HG03280 (cell line): ENCODE data around the gene HIVEP3.
A peak's percentile ranks its signal among the peaks of the same experiment; 100 is the strongest.

Experiments
- ATAC-seq: cut with Tn5 transposase; IDR thresholded peaks from one replicate; pipeline ENCODE4 v1.9.1; 2021; ENCODE audit warnings: mild to moderate bottlenecking, moderate library complexity; ENCODE audit not compliant: unreplicated experiment

The HIVEP3 gene

DNA sequence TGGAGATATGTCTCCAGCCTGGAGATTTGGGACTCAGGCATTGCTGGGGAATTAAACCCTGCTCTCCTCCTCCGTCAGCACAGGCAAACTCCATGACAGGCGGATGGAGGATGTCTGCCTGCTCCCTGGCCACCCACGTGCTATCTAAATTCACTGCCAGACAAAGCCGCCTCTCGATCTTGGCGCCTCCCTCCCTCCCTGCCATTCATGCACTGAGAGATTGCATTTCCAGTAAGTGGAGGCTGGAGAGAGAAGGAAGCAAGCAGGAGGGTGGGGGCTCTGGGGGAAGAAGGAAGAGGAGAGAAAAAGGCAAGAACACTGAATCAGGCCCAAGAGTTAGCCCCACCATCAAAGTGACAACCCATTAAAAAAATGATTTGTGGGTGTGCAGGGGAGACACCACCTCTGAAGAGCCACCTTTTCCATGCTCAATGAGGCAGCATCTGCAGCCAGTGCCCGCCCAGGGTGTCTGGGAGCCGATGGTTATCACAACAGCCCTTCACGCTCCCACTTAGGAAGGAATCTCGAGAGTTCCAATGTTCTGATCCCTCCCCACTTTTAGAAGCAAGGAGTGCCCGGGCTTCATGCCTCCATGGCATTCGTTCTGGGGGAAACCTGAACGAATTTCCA, 183.0 kb downstream of the HIVEP3 start:
- ATAC-seq, result no peak

DNA sequence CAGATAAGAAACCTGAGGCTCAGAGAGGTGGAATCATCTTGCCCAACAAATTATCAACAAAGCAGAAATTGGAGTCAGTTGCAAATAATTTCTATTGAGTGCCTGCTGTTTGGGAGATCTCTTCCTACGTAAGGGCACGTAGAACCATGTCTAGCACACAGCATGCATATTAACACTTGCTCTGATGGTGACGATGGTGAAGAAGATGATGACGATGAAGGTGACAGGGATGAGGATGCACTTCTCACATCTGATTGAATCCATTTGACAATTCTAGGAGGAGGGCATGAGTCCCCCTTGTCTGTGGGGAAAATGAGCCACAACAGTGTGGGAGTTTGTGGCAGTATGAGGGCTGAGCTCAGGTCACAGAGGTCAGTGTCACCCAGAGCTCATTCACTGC, 183.6 kb downstream of the HIVEP3 start:
- no peak for ATAC-seq

DNA sequence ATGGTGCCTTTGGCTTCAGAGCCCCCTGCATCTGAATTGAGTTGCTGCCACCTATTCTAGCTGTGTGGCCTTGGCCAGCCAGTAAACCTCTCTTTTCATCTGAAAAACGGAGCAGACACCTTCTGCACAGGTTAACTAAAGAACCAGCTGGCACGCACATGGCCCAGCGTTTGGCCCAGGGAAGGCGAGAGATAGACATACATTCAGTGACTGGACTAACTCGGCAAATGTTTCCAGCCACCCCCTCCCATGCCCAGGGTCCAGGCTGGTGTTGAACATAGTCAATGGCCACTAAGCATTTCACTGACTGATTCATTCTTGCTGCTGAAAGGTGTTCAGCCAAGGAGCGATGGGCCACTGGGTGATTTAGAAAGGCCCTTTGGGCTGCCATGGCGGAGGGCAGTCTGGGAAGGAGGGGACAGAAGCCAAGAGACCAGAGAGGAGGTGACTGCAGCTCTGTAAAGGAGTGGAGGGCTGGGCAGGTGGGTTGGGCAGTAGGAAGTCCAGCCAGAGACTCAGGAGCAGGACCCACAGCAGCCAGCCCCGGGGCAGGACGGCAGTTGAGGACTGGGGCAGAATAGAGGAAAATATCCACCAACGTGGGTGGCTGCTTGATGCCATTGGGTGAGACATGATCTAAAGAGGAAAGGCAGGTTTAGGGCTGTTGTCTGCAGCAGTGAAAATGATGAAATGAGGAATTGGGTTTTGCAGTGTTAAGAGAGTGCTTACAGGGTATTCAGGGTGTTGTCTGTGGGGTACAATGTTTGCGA, 184.3 kb downstream of the HIVEP3 start:
- no peak for ATAC-seq

DNA sequence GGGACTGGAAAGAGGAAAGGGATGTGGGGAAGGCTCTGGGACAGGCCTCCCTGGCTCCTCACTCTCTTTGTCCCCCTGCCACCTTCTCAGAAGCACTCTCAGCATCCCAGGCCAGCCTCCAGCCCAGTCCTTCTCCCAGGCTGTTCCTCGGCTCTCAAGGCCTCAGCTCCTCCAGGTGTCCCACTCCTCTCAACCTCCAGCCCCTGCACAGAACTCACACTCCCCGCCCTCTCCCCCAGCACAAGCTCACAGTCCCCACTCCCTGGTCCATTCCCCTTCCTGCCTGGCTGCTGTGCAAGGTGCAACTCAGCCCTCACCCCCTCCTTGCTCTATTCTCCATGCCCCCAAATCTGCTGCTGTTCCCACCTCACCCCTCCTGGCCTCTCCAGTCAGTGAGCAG, 185.0 kb downstream of the HIVEP3 start:
- ATAC-seq, result no peak

DNA sequence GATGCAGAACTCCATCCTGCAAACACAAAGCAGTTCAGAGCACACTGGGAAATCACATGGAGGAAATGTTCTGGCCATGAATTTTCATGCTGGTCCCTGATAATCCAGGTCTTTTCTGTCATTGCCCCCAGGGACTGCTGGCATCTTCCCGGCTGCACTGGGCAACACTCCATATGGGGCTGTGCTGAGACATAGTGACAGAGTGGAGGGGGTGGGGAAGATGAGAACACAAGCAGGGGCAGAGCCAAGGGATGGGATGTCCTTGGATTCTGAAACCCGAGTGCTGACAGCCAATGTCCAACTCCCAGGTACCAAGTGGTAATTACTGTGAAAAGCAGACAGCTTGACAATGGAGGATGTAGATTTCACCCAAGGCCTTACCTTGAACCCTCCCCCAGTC, 185.7 kb downstream of the HIVEP3 start:
- no peak for ATAC-seq

DNA sequence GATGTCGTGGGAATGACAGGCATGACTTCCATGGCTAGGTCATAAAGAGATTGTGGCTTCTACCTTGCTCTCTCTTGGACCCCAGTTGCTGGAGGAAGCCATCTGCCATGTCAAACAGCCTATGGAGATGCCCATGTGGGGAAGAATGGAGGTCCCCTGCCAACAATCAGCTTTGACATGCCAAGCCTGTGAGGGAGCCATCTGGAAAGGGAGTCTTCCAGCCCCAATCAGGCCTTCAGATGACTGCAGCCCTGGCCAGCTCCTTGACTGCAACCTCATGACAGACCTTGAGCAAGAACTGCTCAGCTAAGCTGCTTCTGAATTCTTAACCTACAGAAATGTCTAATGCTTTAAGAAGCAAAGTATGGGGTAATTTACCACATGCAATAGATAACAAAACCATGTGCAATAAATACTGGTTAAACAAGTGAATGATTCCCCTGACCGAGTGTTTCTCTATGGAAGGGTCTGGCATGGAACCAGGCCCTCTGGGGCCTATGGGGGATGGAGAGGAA, 187.1 kb downstream of the HIVEP3 start:
- ATAC-seq, result no peak

DNA sequence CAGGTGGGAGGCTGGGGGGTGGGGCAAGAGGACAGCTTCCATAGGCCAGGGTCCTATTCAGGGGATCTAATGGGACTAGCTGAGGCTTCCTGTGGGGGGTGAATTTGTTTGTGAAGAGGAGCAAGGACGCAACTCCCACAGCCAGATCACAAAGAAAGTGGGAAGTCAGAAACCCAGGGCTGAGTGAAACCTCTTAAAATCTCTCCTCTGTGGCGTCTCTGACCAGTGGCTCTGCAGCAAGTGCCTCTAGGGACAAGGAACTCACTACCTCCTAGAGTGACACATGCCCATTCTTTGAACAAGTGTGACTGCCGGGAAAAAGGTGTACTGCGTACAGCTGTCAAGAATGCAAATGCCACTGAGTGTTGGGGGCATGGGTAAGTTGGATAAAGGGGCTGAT, 187.9 kb downstream of the HIVEP3 start:
- no peak for ATAC-seq

DNA sequence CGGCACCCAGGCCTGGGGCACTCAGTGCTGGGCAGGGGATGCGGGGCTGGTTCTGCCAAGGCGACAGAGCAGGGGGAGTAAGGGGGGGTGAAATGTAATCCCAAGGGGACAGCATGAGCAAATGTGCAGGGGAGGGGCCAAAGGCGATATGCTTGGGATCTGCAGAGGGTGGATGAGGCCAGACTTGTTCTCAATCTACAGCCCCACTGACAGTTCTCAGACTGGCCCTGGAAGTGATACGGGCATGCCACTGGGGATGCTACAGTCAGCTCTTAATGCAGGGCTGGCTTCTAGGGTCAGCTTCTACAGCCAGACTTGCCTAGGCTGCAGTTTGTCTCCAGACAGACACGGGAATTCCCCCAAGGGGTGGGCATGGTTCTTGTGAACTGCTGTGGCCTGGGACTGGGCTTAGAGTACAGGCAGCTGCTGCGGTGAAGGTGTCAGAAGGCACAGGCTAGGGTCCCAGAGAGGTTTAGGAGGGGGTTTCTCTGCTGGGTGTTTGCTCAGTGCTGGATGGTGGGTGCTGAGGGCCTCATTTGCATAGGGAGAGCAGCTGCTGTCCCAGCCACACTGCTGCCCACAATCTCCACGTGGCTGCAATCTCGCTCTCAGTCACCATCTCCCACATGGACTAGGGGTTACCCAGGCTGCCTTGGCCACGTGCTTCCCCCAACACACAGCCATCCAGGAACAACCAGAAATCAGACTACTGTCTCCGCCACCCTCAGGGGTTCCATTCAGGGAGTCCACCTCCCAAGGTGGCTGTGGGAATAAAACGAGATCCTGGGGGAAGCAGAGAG, 190.1 kb downstream of the HIVEP3 start:
- ATAC-seq, result peak; percentile 74

DNA sequence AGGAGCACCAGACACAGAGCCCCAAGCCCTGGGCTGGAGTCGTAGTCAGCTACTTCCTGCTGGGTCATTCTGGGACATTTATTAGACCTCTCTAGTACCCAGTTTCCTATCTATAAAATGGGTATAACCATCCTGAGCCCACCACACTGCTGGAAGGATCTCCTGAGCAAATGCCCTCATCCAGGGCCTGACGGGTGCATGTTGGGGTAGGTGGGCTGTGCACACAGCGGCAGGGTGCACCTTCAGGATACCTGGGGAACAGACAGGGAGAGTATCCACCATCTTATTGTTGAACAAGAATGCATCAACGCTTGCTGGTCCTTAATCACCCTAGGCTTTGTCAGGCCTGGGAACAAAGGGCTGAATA, 191.0 kb downstream of the HIVEP3 start:
- ATAC-seq, result no peak

DNA sequence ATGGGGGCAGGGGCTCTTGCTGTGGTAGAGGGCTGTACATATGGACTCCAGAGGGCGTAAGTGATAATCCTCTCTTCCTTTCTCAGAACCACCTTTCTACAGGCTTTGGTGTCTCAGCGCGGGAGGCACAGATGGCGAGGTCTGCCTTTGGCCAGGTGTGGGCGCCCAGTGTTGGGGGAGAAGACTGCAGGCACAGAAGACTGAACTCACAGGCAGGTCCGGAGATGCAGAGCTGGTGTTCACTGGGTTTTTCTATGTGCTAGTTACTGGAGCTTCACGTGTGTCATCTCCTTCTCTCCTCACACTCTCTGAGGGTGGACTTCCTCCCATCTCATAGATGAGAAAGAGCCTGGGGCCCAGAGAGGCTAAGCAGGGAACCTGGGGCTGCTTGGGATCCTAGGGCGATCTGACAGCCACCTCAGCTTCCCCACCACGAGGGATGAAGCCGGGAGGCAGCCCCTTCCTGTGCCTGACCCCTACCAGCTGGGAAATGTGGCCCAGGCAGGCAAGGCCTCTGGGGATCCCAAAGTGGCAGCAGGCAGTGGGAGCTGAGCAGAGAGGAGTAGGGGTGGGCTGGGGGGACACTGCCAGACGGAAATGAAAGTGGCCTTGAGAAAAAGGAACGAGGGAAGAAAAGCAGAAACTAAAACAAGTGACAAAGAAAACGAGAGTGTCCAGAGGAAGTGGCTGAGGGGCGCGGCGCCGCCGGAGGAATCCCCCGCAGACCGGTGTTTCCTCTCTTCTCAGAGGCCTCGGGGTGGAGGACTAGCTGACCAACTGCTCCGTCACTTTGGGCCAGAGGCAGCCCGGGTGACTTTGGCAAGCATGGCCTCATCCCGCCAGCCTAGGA, 191.6 kb downstream of the HIVEP3 start:
- peak; percentile 30 for ATAC-seq

DNA sequence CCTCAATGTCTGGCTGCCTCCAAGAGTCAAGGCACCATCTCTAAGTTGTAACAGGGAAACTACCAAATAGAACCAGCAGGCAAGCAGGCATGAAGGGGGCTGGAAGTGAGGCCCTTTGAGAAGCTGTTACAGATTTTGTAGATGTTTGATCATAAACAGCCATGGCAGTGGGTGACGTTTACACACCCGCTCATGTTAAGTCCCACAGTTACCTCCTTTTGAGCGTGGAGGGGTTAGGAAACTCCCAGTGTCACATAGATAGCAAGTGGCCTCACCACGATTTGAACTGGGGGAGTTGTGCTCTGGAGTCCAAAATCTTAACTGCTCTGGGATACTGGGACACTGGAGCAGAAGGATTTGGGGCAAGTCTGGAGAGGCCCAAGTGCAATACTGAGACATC, 192.4 kb downstream of the HIVEP3 start:
- no peak for ATAC-seq

DNA sequence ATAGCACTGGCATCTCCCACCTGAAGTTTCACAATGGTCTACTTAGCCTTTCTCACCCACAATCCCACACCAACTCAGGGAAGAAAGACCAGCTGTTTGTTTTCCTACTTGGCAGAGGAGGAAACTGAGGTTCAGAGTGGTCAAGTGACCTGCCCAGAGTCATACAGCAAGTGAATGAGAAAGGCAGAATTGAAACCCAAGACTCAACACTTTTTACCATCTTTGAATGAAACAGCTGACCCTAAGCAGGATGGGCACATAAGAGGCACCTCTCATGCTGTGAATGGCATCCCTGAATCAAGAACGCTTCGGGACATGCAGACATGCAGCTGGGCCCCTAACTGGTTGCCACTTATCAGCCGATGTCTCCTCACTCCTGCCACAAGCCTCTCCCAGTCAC, 193.8 kb downstream of the HIVEP3 start:
- no peak for ATAC-seq

DNA sequence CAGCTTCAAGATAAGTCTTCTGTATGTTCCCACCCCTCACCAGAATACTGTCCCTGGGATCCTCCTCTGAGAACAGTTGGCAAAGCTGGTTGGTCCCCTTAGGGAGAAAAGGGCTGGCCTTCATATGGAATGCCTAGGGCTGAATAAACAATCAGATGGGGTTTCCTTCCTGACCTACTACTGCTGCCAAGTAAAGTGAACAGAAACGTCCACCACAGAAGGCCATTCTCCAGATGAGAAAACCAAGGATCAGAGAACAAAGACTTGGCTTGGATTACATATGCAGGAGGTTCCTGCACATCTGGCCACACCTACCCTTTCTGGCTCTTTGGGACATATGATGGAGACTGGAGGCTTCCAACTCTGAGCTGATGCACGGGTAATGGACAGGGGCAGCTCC, 194.5 kb downstream of the HIVEP3 start:
- ATAC-seq, result no peak

DNA sequence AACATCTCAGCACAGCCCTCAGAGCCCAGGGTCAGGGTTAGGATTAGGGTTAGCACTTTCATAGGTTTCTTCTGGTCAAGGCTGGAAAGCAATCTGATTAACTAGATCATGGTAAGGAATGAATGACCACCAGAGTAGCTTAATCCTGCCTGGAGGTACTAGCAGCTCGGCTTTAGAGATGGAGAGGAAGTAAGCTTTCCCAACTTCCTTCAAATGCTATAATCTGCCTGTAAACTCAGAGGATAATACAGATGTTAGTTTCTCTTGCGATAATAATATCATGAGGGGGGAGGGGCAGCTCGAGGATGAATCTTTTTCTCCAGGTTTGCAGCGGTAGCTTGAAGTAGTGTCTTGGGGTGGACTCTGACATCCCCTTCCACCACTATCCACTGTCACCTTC, 194.9 kb downstream of the HIVEP3 start:
- ATAC-seq, result no peak

DNA sequence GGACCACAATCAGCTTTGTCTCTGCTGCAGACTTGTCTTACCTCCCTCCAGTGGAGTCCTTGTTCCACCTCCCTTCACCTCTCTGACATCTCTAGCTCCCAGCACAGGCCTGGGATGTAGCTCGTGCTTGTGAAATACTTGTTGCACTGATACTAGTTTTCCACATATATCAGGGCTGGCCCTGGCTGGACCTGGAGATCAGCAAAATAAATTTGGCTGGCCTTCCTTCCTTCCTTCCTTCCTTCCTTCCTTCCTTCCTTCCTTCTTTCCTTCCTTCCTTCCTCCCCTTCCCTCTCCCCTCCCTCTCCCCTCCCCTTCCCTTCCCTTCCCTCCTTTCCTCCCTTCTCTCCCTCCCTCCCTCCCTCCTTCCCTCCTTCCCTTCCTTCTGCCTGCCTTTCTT, 196.5 kb downstream of the HIVEP3 start:
- ATAC-seq, result no peak

DNA sequence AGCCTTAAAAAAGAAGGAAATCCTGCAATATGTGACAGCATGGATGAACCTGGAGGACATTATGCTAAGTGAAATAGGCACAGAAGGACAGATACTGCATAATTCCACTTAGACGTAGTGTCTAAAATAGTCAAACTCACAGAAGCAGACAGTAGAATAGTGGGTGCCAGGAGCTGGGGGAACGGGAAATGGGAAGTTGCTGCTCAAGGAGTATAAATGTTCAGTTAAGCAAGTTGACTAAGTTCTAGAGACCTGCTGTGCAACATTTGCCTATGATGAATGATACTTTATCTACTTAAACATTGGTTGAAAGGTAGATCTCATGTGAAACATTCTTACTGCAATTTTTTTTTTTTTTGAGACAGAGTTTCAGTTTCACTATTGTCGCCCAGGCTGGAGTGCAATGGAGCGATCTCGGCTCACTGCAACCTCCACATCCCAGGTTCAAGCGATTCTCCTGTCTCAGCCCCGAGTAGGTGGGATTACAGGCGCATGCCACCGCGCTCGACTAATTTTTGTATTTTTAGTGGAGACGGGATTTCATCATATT, 197.8 kb downstream of the HIVEP3 start:
- no peak for ATAC-seq

DNA sequence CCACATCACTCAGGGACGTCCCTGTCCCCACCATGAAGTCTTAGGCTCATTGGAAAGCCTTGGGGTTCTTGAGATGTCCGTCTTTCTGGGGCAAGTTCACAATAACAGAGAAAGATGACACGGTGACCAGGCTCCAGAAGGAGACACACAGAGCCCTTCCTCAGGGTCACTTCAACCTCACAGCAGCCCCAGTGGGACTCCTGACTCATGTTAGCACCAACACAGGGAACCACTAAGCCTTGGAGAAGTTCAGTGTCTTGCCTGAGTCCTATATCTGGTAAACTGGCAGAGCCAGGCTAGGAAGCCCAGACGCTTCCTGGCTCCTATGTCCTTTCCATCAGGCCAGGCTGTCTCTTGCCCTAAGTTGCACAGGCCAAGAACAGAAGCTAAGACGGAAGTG, 199.1 kb downstream of the HIVEP3 start:
- no peak for ATAC-seq

DNA sequence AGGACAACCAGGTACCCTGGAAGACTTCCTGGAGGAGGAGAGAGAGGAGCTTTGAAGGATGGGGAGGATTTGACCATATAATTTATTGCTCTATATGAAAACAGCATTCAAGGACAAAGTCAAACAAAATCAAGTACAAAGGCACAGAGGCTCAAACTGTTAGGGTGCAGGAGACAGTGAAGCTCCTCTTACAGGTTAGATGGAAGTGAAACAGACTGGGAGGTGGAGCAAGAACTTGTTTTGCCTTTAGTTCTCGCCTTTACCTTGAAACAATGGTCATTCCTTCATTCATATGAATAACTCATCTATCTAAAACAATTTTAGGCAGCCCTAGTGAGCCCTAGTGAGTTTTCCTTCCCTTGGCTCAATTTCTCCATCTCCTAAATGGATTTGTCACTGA, 199.6 kb downstream of the HIVEP3 start:
- no peak for ATAC-seq

DNA sequence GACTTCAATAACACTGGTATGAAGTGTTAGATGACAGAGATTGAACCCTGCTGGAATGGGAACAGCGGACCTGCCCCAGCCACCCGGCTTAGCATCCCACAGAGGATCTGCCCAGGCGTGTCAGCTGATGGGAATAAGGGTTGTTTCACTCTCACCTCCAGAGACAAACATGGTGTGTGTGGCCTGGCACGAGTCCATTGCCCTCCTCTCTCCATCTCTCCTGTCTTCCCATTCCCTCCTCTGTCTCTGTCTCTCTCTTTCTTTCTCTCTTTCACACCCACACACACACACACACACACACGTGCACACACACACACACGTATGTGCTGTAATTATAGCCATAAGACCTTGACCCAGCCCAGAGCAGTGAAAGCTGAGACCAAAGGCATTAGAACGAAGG, 200.2 kb downstream of the HIVEP3 start:
- ATAC-seq, result no peak
